Tibial nerve (tissue), 4 donors: ENCODE results near the gene LAMB1. TPM values are rescaled to one million over a fixed set of nuclear protein-coding genes. Genes with fewer than 3 reads are reported as not detected.

Source experiments
- DNase-seq, 2 donors: peaks; one replicate each; pipeline ENCODE4 v3.0.0-alpha.2; 2019; ENCODE audit warnings: low spot score in 2 of 2
- H3K27ac ChIP-seq, 4 donors: fragments of 200-600 bp; sonication (generic) in 3 of 4; one replicate each; pipeline ENCODE4 v1.5.1; 2017 to 2019; ENCODE audit warnings: mild to moderate bottlenecking in 1 of 4
- H3K27me3 ChIP-seq, 2 donors: fragments of 200-600 bp; sonication (generic) in 1 of 2; one replicate each; pipeline versions ENCODE4 v1.5.1 to v1.6.0; 2017 to 2019
- H3K36me3 ChIP-seq, 3 donors: fragments of 200-600 bp; sonication (generic); one replicate each; pipeline ENCODE4 v1.5.1; 2018 to 2019
- H3K4me1 ChIP-seq, 4 donors: fragments of 200-600 bp; sonication (generic) in 3 of 4; one replicate each; pipeline ENCODE4 v1.5.1; 2017 to 2019
- H3K4me3 ChIP-seq, 4 donors: fragments of 200-600 bp; sonication (generic) in 3 of 4; one replicate each; pipeline ENCODE4 v1.5.1; 2017 to 2019; ENCODE audit warnings: mild to moderate bottlenecking in 1 of 4, moderate library complexity in 1 of 4
- H3K9me3 ChIP-seq, 4 donors: fragments of 200-600 bp; sonication (generic) in 3 of 4; one replicate each; pipeline ENCODE4 v1.5.1; 2017 to 2019
- CTCF ChIP-seq, 5 experiments: fragments of 200-600 bp in 3 of 5; fragments of 450-650 bp in 2 of 5; sonication (generic) in 3 of 5; IDR thresholded peaks; one replicate each; pipeline ENCODE4 v1.5.1; 2016 to 2019; ENCODE audit warnings: antibody characterized with exemption in 5 of 5, mild to moderate bottlenecking in 3 of 5, moderate library complexity in 2 of 5
- EP300 ChIP-seq, 2 donors: sonication (generic); formaldehyde crosslinking; IDR thresholded peaks; one replicate each; pipeline ENCODE4 v1.6.1; 2017; ENCODE audit warnings: antibody characterized with exemption in 2 of 2, mild to moderate bottlenecking in 1 of 2
- POLR2A ChIP-seq, 2 donors: fragments of 450-650 bp; IDR thresholded peaks; one replicate each; pipeline ENCODE4 v1.6.1; 2017; ENCODE audit warnings: antibody characterized with exemption in 2 of 2, mild to moderate bottlenecking in 2 of 2, moderate library complexity in 2 of 2
- WGBS, 2 donors: methylation state at CpG; one replicate each; pipeline ENCODE4 v1.1.5; 2018; 5-methylcytosine and 5-hydroxymethylcytosine counted together
- total RNA-seq, 4 donors: library from RNA; depleted of rRNA; stranded (reverse); fragments of >200 nt; gene quantifications; one replicate each; pipeline ENCODE4 v1.1.0, GENCODE V29; 2016

Gene LAMB1
- total RNA-seq, 4 donors from 2014 or later, result 232 to 563 (median 357) TPM

GRCh38 chr7:107882766-107883165, 120.2 kb downstream of the LAMB1 start:
- Histone ChIP-seq H3K9me3 (no peaks in the 10 kb centered on the region), H3K27me3 (no peaks in the 10 kb centered on the region), H3K36me3 (no peaks in the 10 kb centered on the region), H3K27ac (no peak overlapping the region), H3K4me3 (no peak overlapping the region), H3K4me1 (peaks cover 0 to 10% (median 0%) of the 10 kb centered on the region in 4 donors)
- WGBS, 2 donors, result 75 to 77% methylated on average over 2 of the region's 2 CpGs
- no peak for DNase-seq
- TF ChIP-seq CTCF (IDR thresholded peaks at IDR 0.05), result no peak
- no peak for TF ChIP-seq POLR2A (IDR thresholded peaks at IDR 0.05)
- no peak for TF ChIP-seq EP300 (IDR thresholded peaks at IDR 0.05)

GRCh38 chr7:107879400-107880035, 123.4 kb downstream of the LAMB1 start:
- DNase-seq, result peak in 1 of 2 donors; percentile 51
- Histone ChIP-seq H3K27ac (no peak overlapping the region), H3K36me3 (no peaks in the 10 kb centered on the region), H3K4me1 (peaks cover 0 to 10% (median 0%) of the 10 kb centered on the region in 4 donors), H3K4me3 (no peak overlapping the region), H3K9me3 (no peaks in the 10 kb centered on the region), H3K27me3 (no peaks in the 10 kb centered on the region)
- WGBS, 2 donors, result 4 to 6% methylated on average over 3 of the region's 3 CpGs
- TF ChIP-seq EP300 (IDR thresholded peaks at IDR 0.05), result no peak
- peak; percentile 58 to 74 (median 71) for TF ChIP-seq CTCF (IDR thresholded peaks at IDR 0.05)

- 79 to 85% methylated on average over 3 of the region's 3 CpGs for WGBS, 2 donors
- Histone ChIP-seq H3K36me3 (no peaks in the 10 kb centered on the region), H3K4me3 (no peak overlapping the region), H3K4me1 (peaks cover 0 to 10% (median 0%) of the 10 kb centered on the region in 4 donors), H3K27me3 (no peaks in the 10 kb centered on the region), H3K27ac (no peak overlapping the region), H3K9me3 (no peaks in the 10 kb centered on the region)
- TF ChIP-seq CTCF (IDR thresholded peaks at IDR 0.05) (no peak), POLR2A (IDR thresholded peaks at IDR 0.05) (no peak), EP300 (IDR thresholded peaks at IDR 0.05) (no peak)
- no peak for DNase-seq
Observed at GRCh38 chr7:107878636-107879035, 124.3 kb downstream of the LAMB1 start.

GRCh38 chr7:107877731-107878382, 125.1 kb downstream of the LAMB1 start:
- TF ChIP-seq EP300 (IDR thresholded peaks at IDR 0.05) (no peak), POLR2A (IDR thresholded peaks at IDR 0.05) (no peak), CTCF (IDR thresholded peaks at IDR 0.05) (no peak)
- H3K36me3 ChIP-seq, result no peaks in the 10 kb centered on the region

GRCh38 chr7:107876916-107877315, 126.0 kb downstream of the LAMB1 start:
- DNase-seq, result no peak
- H3K4me1 ChIP-seq, result peaks cover 0 to 10% (median 0%) of the 10 kb centered on the region in 4 donors
- H3K4me3 ChIP-seq, result no peak overlapping the region
- H3K36me3 ChIP-seq, result no peaks in the 10 kb centered on the region
- TF ChIP-seq POLR2A (IDR thresholded peaks at IDR 0.05) (no peak), CTCF (IDR thresholded peaks at IDR 0.05) (no peak), EP300 (IDR thresholded peaks at IDR 0.05) (no peak)
- WGBS, 2 donors, result 64 to 68% methylated on average over 2 of the region's 2 CpGs
- no peaks in the 10 kb centered on the region for H3K27me3 ChIP-seq
- no peaks in the 10 kb centered on the region for H3K9me3 ChIP-seq
- no peak overlapping the region for H3K27ac ChIP-seq

More at GRCh38 chr7:107877731-107878382, 125.1 kb downstream of the LAMB1 start:
- WGBS, 2 donors, result 79 to 90% methylated on average over 5 of the region's 5 CpGs
- H3K27me3 ChIP-seq, result no peaks in the 10 kb centered on the region
- H3K27ac ChIP-seq, result no peak overlapping the region
- H3K9me3 ChIP-seq, result no peaks in the 10 kb centered on the region
- no peak overlapping the region for H3K4me3 ChIP-seq
- H3K4me1 ChIP-seq, result peaks cover 0 to 10% (median 0%) of the 10 kb centered on the region in 4 donors
- DNase-seq, result no peak
